MV-4-11 (cell line): ENCODE measurements around the gene PRKD1.

Source experiments
- DNase-seq: peaks from one replicate; lab custom pipeline; 2025; lab: John Stamatoyannopoulos, UW

PRKD1 gene

GRCh38 chr14:29838752-29839151 lies 88.9 kb downstream of the PRKD1 start:
- no peak for DNase-seq

DNA sequence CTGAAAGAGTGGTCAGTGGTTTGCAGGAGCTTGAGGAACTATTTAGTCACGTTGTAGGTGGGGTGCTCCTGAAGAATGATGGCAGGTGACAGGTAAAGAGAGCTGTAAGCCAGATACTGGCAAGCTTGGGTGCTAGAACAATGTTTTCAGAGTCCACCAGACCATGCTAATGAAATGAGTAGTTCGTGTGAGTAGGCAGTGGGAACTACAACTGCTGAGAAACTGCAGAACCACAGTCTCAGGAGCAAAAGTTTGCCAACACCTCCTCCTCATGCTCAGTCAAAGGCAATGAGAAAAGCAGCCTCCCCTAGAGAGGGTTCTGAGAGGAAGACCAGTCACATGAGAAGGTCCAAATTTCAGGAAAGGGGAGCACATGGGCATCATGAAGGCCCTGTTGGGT lies 91.3 kb downstream of the PRKD1 start:
- no peak for DNase-seq

- DNase-seq, result no peak
Observed at GRCh38 chr14:29832042-29832441, 95.6 kb downstream of the PRKD1 start.

- no peak for DNase-seq
Observed at GRCh38 chr14:29829851-29830250, 97.8 kb downstream of the PRKD1 start.

DNA sequence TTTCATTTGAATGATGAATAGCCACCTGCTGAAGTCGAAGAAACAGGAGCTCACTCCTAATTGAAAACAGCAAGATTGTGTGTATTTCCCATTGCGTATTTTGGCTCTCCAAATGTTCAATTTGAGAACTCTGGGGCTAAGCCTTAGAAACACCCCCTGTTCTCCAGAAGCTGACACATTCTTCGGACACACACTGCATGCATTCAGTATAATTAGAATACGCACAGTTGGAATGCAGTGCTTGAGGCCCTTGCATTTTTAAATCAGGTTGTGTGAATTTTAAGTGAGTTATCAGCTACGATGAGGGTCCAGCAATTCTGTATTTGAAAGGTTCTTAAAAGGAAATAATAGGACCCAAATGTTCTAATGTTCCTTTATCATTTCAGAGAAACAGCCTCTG lies 103.8 kb downstream of the PRKD1 start:
- DNase-seq, result no peak

DNA sequence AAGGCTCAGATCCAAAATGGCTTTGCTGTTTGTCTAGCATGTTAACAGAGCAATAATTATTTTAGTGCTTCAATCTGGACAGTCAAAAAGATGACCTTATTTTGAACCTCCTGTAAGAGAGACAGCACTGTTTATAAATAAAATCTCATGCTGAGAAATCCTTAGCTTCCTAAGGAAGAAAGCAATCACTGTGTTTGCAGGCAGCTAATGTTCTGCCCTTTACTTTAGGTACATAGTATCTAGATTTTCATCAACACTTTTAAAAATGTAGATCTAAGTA lies 105.3 kb downstream of the PRKD1 start:
- no peak for DNase-seq

- DNase-seq, result no peak
Observed at GRCh38 chr14:29821661-29822429, 105.8 kb downstream of the PRKD1 start.

DNA sequence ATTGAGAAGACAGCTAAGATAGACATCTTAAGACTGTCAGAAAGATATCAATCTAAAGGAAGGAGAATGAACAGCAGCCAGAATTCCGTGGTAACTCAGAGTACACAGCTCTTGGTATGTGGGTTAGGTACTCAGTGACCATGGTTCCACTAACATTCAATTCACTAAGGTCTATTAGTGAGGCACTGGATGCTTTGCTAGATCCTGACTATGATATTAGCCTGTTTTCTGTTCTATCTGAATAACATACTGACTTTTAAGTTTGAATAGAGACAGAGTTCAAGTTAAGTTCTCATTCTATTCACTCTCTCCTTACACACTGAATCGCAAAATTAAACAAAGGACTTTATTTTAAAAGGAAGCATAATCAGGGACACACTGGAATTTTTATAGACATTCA lies 106.4 kb downstream of the PRKD1 start:
- no peak for DNase-seq

GRCh38 chr14:29820785-29821184 lies 106.9 kb downstream of the PRKD1 start:
- no peak for DNase-seq

- no peak for DNase-seq
Observed at GRCh38 chr14:29817767-29818405, 109.8 kb downstream of the PRKD1 start.

DNA sequence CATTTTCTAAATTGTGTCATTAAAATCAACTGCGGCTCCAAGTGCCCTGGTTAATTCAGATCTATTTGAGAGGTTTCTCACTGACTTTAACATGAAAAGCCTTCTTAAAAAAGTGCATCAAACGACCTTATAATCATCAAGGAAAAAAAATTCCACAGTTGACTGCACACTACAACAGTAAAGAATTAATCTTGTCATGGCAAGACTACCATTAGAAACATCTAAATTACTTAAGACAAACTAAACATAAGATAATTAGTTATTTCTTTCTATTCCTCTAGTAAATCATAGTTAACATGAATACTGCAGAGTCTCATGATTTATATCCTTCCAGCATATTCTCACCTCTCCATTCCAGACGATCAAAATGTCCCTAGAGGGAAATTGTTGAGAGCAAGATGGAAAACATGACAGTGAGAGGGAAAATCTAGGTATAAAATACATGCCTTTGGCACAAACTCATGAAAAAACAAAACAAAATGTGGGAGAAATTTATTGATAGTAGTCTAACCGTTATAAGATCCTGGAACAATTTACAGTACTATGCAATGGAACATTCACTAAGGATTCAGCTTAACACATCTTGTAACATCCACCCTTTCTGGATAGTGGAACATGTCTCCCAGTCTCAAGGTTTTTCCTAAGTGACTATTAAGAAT lies 112.5 kb downstream of the PRKD1 start:
- DNase-seq, result no peak

- no peak for DNase-seq
Observed at GRCh38 chr14:29814156-29815015, 113.3 kb downstream of the PRKD1 start.

- DNase-seq, result no peak
Observed at GRCh38 chr14:29810682-29811081, 117.0 kb downstream of the PRKD1 start.

- no peak for DNase-seq
Observed at GRCh38 chr14:29810064-29810463, 117.6 kb downstream of the PRKD1 start.

- DNase-seq, result no peak
Observed at GRCh38 chr14:29806124-29806517, 121.5 kb downstream of the PRKD1 start.

- no peak for DNase-seq
Observed at GRCh38 chr14:29805415-29806123, 122.1 kb downstream of the PRKD1 start.

- DNase-seq, result no peak
Observed at GRCh38 chr14:29804481-29805266, 123.0 kb downstream of the PRKD1 start.

- DNase-seq, result no peak
Observed at GRCh38 chr14:29803045-29803444, 124.6 kb downstream of the PRKD1 start.

DNA sequence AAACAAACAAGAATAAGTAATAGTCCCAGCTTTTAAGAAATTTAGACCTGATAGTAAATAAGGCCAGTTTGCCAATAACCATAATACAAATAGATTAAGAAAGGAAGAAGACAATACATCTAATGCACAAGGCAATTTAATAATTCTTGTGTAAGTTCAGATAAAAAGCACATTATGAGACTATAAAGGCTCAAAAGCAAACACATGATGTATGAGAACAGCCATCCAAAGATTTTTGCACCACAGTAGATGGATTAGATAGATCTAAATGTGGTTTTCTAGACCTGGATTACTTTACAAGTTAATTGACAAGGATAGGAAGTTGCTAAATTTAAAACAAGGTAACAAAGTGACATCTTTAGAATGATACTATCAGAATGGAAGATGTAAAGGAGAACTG lies 125.4 kb downstream of the PRKD1 start:
- no peak for DNase-seq

DNA sequence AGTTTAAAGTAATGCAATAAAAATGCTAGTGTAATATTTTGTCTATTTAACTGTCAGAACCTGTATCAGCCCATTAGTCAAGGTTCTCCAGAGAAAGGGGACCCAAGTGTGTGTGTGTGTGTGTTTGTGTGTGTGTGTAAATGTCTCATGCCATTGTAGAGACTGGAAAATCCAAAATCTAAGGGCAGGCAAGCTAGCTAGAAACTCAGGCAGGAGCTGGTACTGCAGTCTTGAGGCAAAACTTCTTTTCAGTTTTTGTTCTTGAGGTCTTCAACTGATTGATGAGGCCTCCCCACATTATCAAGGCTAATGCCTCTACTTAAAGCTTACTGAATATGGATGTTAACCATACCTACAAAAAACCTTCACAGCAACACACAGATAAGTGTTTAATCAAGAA lies 126.7 kb downstream of the PRKD1 start:
- DNase-seq, result no peak

DNA sequence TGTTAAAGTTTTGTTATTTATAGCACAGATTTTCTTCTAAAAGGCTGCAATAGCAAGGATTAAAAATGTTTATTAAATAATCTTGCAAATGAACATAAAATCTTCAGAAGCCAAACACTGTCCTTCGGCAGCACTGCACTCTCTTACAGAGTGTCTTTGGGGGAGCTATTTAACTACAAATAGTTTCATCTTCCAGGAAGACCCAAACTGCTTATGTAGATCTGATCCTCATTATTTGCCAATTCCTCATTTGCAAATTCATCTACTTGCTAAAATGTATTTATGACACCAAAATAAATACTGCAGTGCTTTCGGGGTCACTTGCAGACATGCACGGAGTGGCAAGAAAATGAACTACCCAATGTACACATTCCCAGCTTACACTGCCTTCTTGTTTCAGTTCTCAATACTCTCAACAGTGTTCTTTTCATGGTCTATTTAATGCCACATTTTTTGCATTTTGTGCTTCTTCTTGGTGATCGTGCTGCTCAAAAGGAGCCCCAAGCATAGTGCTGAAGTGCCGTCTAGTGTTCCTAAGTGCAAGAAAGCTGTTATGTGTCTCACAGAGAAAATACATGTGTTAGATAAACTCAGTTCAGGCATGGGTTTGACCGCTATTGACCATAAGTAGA lies 128.1 kb downstream of the PRKD1 start:
- DNase-seq, result no peak
